Measurements from ENCODE around the gene PCAT6.

PCAT6 gene

DNA sequence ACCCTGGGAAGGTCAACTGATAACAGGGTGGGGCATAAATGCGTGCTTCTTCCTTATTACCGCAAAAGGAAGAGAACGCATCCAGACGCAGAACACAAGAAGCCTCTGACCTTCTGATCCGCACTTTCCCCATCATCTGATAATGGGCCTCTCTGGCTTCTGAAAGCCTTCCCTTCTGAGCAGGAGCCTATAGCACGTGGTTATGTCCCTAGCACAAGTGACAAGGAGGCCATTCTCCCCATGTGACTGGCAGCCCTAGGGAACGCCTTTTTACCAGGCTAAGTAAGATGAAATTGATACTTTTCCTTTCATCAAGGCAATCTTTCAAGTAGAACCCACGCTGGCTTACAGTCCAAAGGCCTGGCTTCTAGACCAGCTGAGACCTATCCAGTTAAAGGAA lies 44.0 kb downstream of the PCAT6 start:
- no peaks in the 10 kb centered on the region for H3K9me3 ChIP-seq (ENCODE audit: control extremely low read depth in 1 of 5, control insufficient read depth in 4 of 5, insufficient read depth in 2 of 5, low read depth in 1 of 5, low read length in 4 of 5)
- CTCF ChIA-PET, result interaction anchor here (0.9 to 5.6 kb wide), 8 partner anchors 9 to 141 kb away, joined by 3 to 37 read pairs (median 3); no protein-coding TSS in a partner anchor

GRCh38 chr1:202856014-202856413 lies 45.3 kb downstream of the PCAT6 start:
- no peak overlapping the region for H3K4me3 ChIP-seq (ENCODE audit: control insufficient read depth in 1 of 7, extremely low read depth in 1 of 7, insufficient read depth in 4 of 7, low read depth in 2 of 7, low read length in 6 of 7)
- peaks cover 0 to 42% (median 37%) of the 10 kb centered on the region in 4 experiments for H3K4me1 ChIP-seq (ENCODE audit: control extremely low read depth in 1 of 4, control insufficient read depth in 4 of 4, insufficient read depth in 4 of 4, low read length in 3 of 4)
- H3K9me3 ChIP-seq (ENCODE audit: control extremely low read depth in 1 of 5, control insufficient read depth in 4 of 5, insufficient read depth in 2 of 5, low read depth in 1 of 5, low read length in 4 of 5), result no peaks in the 10 kb centered on the region
- peaks cover 0 to 1% (median 0%) of the 10 kb centered on the region in 5 experiments for H3K27me3 ChIP-seq (replicated peaks in 2 of 5; ENCODE audit: control insufficient read depth in 4 of 5, insufficient read depth in 5 of 5, low read length in 4 of 5)
- no peak overlapping the region for H3K27ac ChIP-seq (ENCODE audit: insufficient read depth in 1 of 2, low read depth in 1 of 2, low read length in 2 of 2, poor library complexity in 1 of 2, severe bottlenecking in 2 of 2)
- WGBS (ENCODE audit: insufficient coverage), result no CpG with 5 or more reads among the region's 2 CpGs
- H3K36me3 ChIP-seq (ENCODE audit: control insufficient read depth in 4 of 4, insufficient read depth in 4 of 4, low read length in 3 of 4), result peaks cover 0 to 13% (median 3%) of the 10 kb centered on the region in 4 experiments
- DNase-seq, result no peak
- POLR2A ChIA-PET, result interaction anchor here (0.6 kb wide), 3 partner anchors 92 to 416 kb away, joined by 3 to 5 read pairs (median 5); no protein-coding TSS in a partner anchor
- CTCF ChIA-PET, result no interaction called here

More for the DNA sequence above, 44.0 kb downstream of the PCAT6 start:
- Histone ChIP-seq H3K4me1 (ENCODE audit: control extremely low read depth in 1 of 4, control insufficient read depth in 4 of 4, insufficient read depth in 4 of 4, low read length in 3 of 4) (peaks cover 0 to 40% (median 37%) of the 10 kb centered on the region in 4 experiments), H3K27me3 (replicated peaks in 2 of 5; ENCODE audit: control insufficient read depth in 4 of 5, insufficient read depth in 5 of 5, low read length in 4 of 5) (no peaks in the 10 kb centered on the region), H3K27ac (ENCODE audit: insufficient read depth in 1 of 2, low read depth in 1 of 2, low read length in 2 of 2, poor library complexity in 1 of 2, severe bottlenecking in 2 of 2) (no peak overlapping the region), H3K4me3 (ENCODE audit: control insufficient read depth in 1 of 7, extremely low read depth in 1 of 7, insufficient read depth in 4 of 7, low read depth in 2 of 7, low read length in 6 of 7) (no peak overlapping the region), H3K36me3 (ENCODE audit: control insufficient read depth in 4 of 4, insufficient read depth in 4 of 4, low read length in 3 of 4) (peaks cover 0 to 13% (median 3%) of the 10 kb centered on the region in 4 experiments)
- POLR2A ChIA-PET, result no interaction called here
- DNase-seq, result no peak
- over 99% methylated on average over 8 of the region's 8 CpGs for WGBS (ENCODE audit: insufficient coverage)

DNA sequence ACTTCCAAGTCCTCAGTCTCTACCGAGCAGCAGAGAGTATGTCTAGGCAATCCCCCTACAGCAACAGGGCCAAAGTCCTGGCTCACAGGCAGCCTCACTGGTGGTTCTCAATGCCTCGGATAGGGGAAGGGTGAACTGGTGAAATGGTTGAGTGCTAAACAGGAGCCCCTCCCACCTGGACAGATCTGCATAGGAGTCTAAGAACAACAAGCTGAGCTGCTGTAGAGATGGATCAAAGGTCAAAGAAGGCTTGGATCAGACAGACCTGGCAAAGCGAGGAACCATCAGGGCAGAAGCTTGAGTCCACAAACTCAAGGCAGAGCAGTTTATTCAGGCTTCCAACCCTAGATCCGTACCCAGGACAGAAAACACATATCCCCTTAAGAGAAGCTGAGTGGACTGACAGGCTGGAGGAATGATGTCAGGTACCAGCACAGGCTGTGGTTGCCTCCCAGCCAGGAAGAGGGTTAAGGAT lies 46.4 kb downstream of the PCAT6 start:
- no peak for DNase-seq
- WGBS (ENCODE audit: insufficient coverage), result 50% methylated on average over 2 of the region's 4 CpGs
- CTCF ChIA-PET, result interaction anchor here (1.3 to 2.2 kb wide), 3 partner anchors 22 to 523 kb away, joined by 3 to 6 read pairs (median 3); no protein-coding TSS in a partner anchor
- Histone ChIP-seq H3K4me1 (ENCODE audit: control extremely low read depth in 1 of 4, control insufficient read depth in 4 of 4, insufficient read depth in 4 of 4, low read length in 3 of 4) (peaks cover 0 to 50% (median 44%) of the 10 kb centered on the region in 4 experiments), H3K9me3 (ENCODE audit: control extremely low read depth in 1 of 5, control insufficient read depth in 4 of 5, insufficient read depth in 2 of 5, low read depth in 1 of 5, low read length in 4 of 5) (no peaks in the 10 kb centered on the region), H3K27ac (ENCODE audit: insufficient read depth in 1 of 2, low read depth in 1 of 2, low read length in 2 of 2, poor library complexity in 1 of 2, severe bottlenecking in 2 of 2) (no peak overlapping the region), H3K36me3 (ENCODE audit: control insufficient read depth in 4 of 4, insufficient read depth in 4 of 4, low read length in 3 of 4) (peaks cover 0 to 13% (median 3%) of the 10 kb centered on the region in 4 experiments), H3K27me3 (replicated peaks in 2 of 5; ENCODE audit: control insufficient read depth in 4 of 5, insufficient read depth in 5 of 5, low read length in 4 of 5) (peaks cover 0 to 2% (median 0%) of the 10 kb centered on the region in 5 experiments), H3K4me3 (ENCODE audit: control insufficient read depth in 1 of 7, extremely low read depth in 1 of 7, insufficient read depth in 4 of 7, low read depth in 2 of 7, low read length in 6 of 7) (no peak overlapping the region)
- POLR2A ChIA-PET, result no interaction called here

GRCh38 chr1:202858331-202858730 lies 47.6 kb downstream of the PCAT6 start:
- ChIA-PET CTCF (interaction anchor here (1.3 to 2.2 kb wide), 3 partner anchors 23 to 524 kb away, joined by 3 to 6 read pairs (median 6); no protein-coding TSS in a partner anchor), POLR2A (no interaction called here)
- H3K27ac ChIP-seq (ENCODE audit: insufficient read depth in 1 of 2, low read depth in 1 of 2, low read length in 2 of 2, poor library complexity in 1 of 2, severe bottlenecking in 2 of 2), result peak overlapping the region in 1 of 2 experiments; percentile 49

GRCh38 chr1:202858789-202859414 lies 48.1 kb downstream of the PCAT6 start:
- Histone ChIP-seq H3K36me3 (ENCODE audit: control insufficient read depth in 4 of 4, insufficient read depth in 4 of 4, low read length in 3 of 4) (peaks cover 0 to 13% (median 3%) of the 10 kb centered on the region in 4 experiments), H3K4me3 (ENCODE audit: control insufficient read depth in 1 of 7, extremely low read depth in 1 of 7, insufficient read depth in 4 of 7, low read depth in 2 of 7, low read length in 6 of 7) (peak overlapping the region in 3 of 7 experiments; percentile 7 to 53 (median 40)), H3K27ac (ENCODE audit: insufficient read depth in 1 of 2, low read depth in 1 of 2, low read length in 2 of 2, poor library complexity in 1 of 2, severe bottlenecking in 2 of 2) (peak overlapping the region in 1 of 2 experiments; percentile 49), H3K4me1 (ENCODE audit: control extremely low read depth in 1 of 4, control insufficient read depth in 4 of 4, insufficient read depth in 4 of 4, low read length in 3 of 4) (peaks cover 0 to 51% (median 44%) of the 10 kb centered on the region in 4 experiments), H3K27me3 (replicated peaks in 2 of 5; ENCODE audit: control insufficient read depth in 4 of 5, insufficient read depth in 5 of 5, low read length in 4 of 5) (peaks cover 0 to 3% (median 0%) of the 10 kb centered on the region in 5 experiments), H3K9me3 (ENCODE audit: control extremely low read depth in 1 of 5, control insufficient read depth in 4 of 5, insufficient read depth in 2 of 5, low read depth in 1 of 5, low read length in 4 of 5) (no peaks in the 10 kb centered on the region)
- DNase-seq, result no peak
- ChIA-PET POLR2A (no interaction called here), CTCF (interaction anchor here (1.0 to 2.2 kb wide), 3 partner anchors 24 to 78 kb away, joined by 3 to 6 read pairs (median 6); no protein-coding TSS in a partner anchor)
- 84% methylated on average over 8 of the region's 10 CpGs for WGBS (ENCODE audit: insufficient coverage)

More at GRCh38 chr1:202858331-202858730, 47.6 kb downstream of the PCAT6 start:
- Histone ChIP-seq H3K36me3 (ENCODE audit: control insufficient read depth in 4 of 4, insufficient read depth in 4 of 4, low read length in 3 of 4) (peaks cover 0 to 13% (median 3%) of the 10 kb centered on the region in 4 experiments), H3K9me3 (ENCODE audit: control extremely low read depth in 1 of 5, control insufficient read depth in 4 of 5, insufficient read depth in 2 of 5, low read depth in 1 of 5, low read length in 4 of 5) (no peaks in the 10 kb centered on the region), H3K4me3 (ENCODE audit: control insufficient read depth in 1 of 7, extremely low read depth in 1 of 7, insufficient read depth in 4 of 7, low read depth in 2 of 7, low read length in 6 of 7) (peak overlapping the region in 3 of 7 experiments; percentile 40 to 53 (median 46)), H3K27me3 (replicated peaks in 2 of 5; ENCODE audit: control insufficient read depth in 4 of 5, insufficient read depth in 5 of 5, low read length in 4 of 5) (peaks cover 0 to 3% (median 0%) of the 10 kb centered on the region in 5 experiments), H3K4me1 (ENCODE audit: control extremely low read depth in 1 of 4, control insufficient read depth in 4 of 4, insufficient read depth in 4 of 4, low read length in 3 of 4) (peaks cover 0 to 51% (median 44%) of the 10 kb centered on the region in 4 experiments)
- DNase-seq, result peak; percentile 18 to 69 (median 51)
- 36% methylated on average over 6 of the region's 6 CpGs for WGBS (ENCODE audit: insufficient coverage)

- 3% methylated on average over 37 of the region's 50 CpGs for WGBS (ENCODE audit: insufficient coverage)
- Histone ChIP-seq H3K4me1 (ENCODE audit: control extremely low read depth in 1 of 4, control insufficient read depth in 4 of 4, insufficient read depth in 4 of 4, low read length in 3 of 4) (peaks cover 0 to 51% (median 44%) of the 10 kb centered on the region in 4 experiments), H3K9me3 (ENCODE audit: control extremely low read depth in 1 of 5, control insufficient read depth in 4 of 5, insufficient read depth in 2 of 5, low read depth in 1 of 5, low read length in 4 of 5) (no peaks in the 10 kb centered on the region), H3K27me3 (replicated peaks in 2 of 5; ENCODE audit: control insufficient read depth in 4 of 5, insufficient read depth in 5 of 5, low read length in 4 of 5) (peaks cover 0 to 3% (median 0%) of the 10 kb centered on the region in 5 experiments), H3K36me3 (ENCODE audit: control insufficient read depth in 4 of 4, insufficient read depth in 4 of 4, low read length in 3 of 4) (peaks cover 0 to 9% (median 0%) of the 10 kb centered on the region in 4 experiments), H3K27ac (ENCODE audit: insufficient read depth in 1 of 2, low read depth in 1 of 2, low read length in 2 of 2, poor library complexity in 1 of 2, severe bottlenecking in 2 of 2) (no peak overlapping the region), H3K4me3 (ENCODE audit: control insufficient read depth in 1 of 7, extremely low read depth in 1 of 7, insufficient read depth in 4 of 7, low read depth in 2 of 7, low read length in 6 of 7) (peak overlapping the region; percentile 50 to 91 (median 83))
- POLR2A ChIA-PET, result interaction anchor here (0.7 kb wide), 1 partner anchor 15 kb away, joined by 6 read pairs; no protein-coding TSS in a partner anchor
- CTCF ChIA-PET, result interaction anchor here (0.9 to 1.4 kb wide), 7 partner anchors 9 to 139 kb away, joined by 3 to 7 read pairs (median 4); no protein-coding TSS in a partner anchor
- DNase-seq, result peak; percentile 38 to 67 (median 61)
Observed at GRCh38 chr1:202860744-202861419, 50.1 kb downstream of the PCAT6 start.

Measured in common myeloid progenitor, CD34-positive (primary cell).